ENCODE results near the gene MKI67. TPM values are rescaled to one million over a fixed set of nuclear protein-coding genes. Genes with fewer than 3 reads are reported as not detected.

The MKI67 gene
- total and polyA plus RNA-seq, 2 donors (not counting 3 experiments of a cell fraction or from before 2014, with no cell fraction given) = 16.2 to 125 TPM

DNA sequence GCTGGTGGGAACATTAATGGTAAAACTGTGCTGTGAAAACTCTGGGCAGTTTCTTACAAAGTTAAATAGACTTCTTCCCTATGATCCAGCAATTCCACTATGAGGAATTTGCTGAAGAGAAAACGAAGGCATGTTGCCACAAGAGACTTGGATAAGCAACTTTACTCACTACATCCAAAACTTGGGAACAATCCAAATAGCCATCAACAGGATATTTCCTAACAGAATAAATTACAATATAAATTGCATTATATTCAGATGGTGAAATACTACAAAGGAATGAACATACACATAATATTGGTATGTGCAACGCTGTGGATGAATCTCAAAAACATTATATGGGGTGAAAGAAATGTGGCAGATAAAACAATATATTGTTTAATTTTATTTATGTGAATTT, 21.4 kb upstream of the MKI67 start:
- no peak overlapping the region for H3K4me2 ChIP-seq (ENCODE audit: insufficient read depth, low read length)
- H3K9me3 ChIP-seq (replicated peaks; ENCODE audit: control insufficient read depth, insufficient read depth, low read length) = no peaks in the 10 kb centered on the region
- POLR2A ChIA-PET = no interaction called here
- H3K4me1 ChIP-seq (ENCODE audit: control insufficient read depth, extremely low read depth, insufficient read depth, low read length) = no peaks in the 10 kb centered on the region
- dilution Hi-C loops (cut with MboI; ENCODE audit: extremely low pct_ligation_motif_present, low sequenced_read_pairs) (no loop called here), intact Hi-C loops (cut with micrococcal nuclease) (no loop called here)
- CTCF ChIA-PET = no interaction called here
- DNase-seq (ENCODE audit: low read depth, low spot score) (no peak), FAIRE-seq (no peak)
- TF ChIP-seq EZH2 (IDR thresholded peaks at IDR 0.05; ENCODE audit: borderline replicate concordance, low read depth, low read length, severe bottlenecking) (no peak), MYC (IDR thresholded peaks at IDR 0.05; ENCODE audit: low read depth, low read length) (no peak), POLR2A (IDR thresholded peaks at IDR 0.05; ENCODE audit: low read depth, low read length) (no peak), GATA2 (IDR thresholded peaks at IDR 0.05; ENCODE audit: insufficient read depth, insufficient read length, low read depth, low read length) (no peak), FOS (IDR thresholded peaks at IDR 0.05; ENCODE audit: borderline replicate concordance, insufficient read depth, low read length) (no peak)
- TF ChIP-seq, protein P1, sequence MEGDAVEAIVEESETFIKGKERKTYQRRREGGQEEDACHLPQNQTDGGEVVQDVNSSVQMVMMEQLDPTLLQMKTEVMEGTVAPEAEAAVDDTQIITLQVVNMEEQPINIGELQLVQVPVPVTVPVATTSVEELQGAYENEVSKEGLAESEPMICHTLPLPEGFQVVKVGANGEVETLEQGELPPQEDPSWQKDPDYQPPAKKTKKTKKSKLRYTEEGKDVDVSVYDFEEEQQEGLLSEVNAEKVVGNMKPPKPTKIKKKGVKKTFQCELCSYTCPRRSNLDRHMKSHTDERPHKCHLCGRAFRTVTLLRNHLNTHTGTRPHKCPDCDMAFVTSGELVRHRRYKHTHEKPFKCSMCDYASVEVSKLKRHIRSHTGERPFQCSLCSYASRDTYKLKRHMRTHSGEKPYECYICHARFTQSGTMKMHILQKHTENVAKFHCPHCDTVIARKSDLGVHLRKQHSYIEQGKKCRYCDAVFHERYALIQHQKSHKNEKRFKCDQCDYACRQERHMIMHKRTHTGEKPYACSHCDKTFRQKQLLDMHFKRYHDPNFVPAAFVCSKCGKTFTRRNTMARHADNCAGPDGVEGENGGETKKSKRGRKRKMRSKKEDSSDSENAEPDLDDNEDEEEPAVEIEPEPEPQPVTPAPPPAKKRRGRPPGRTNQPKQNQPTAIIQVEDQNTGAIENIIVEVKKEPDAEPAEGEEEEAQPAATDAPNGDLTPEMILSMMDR (IDR thresholded peaks at IDR 0.05; ENCODE audit: extremely low read depth in 1 of 2, insufficient read depth in 1 of 2, low read depth in 1 of 2, low read length in 2 of 2) = no peak
- TF ChIP-seq, protein P2, sequence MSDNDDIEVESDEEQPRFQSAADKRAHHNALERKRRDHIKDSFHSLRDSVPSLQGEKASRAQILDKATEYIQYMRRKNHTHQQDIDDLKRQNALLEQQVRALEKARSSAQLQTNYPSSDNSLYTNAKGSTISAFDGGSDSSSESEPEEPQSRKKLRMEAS (IDR thresholded peaks at IDR 0.05; ENCODE audit: insufficient read depth, insufficient read length) = no peak
- H3K36me3 ChIP-seq (ENCODE audit: control insufficient read depth in 2 of 2, extremely low read depth in 1 of 2, insufficient read depth in 2 of 2, low read length in 2 of 2) = no peaks in the 10 kb centered on the region
- no peak overlapping the region for H3K4me3 ChIP-seq (replicated peaks in 1 of 3; ENCODE audit: insufficient read depth in 1 of 3, low read depth in 1 of 3, low read length in 3 of 3)
- no peak overlapping the region for H3K9ac ChIP-seq (replicated peaks; ENCODE audit: extremely low read depth, insufficient read depth, low read length)
- no peaks in the 10 kb centered on the region for H3K9me1 ChIP-seq (replicated peaks; ENCODE audit: control insufficient read depth, extremely low read depth, insufficient read depth, low read length)
- no peak overlapping the region for H3K27ac ChIP-seq (ENCODE audit: insufficient read depth, low read depth, low read length)
- no peak overlapping the region for H2AFZ ChIP-seq (ENCODE audit: low read depth, low read length)
- H4K20me1 ChIP-seq (replicated peaks; ENCODE audit: control insufficient read depth, extremely low read depth, insufficient read depth, low read length) = no peaks in the 10 kb centered on the region
- peaks cover 8 to 12% of the 10 kb centered on the region in 2 experiments for H3K27me3 ChIP-seq (ENCODE audit: control insufficient read depth in 2 of 2, insufficient read depth in 2 of 2, low read length in 2 of 2)
- H3K79me2 ChIP-seq (ENCODE audit: control insufficient read depth, insufficient read depth, low read length) = no peaks in the 10 kb centered on the region
- BruUV-seq (replicated peaks) = no TSS peak
